Esophagus (tissue), 2 donors: Measurements from ENCODE around the gene ODAD3. TPM values are rescaled to one million over a fixed set of nuclear protein-coding genes. Genes with fewer than 3 reads are reported as not detected.
"Not testable (repeated sequence)": the region's sequence is repeated elsewhere in the genome, so short reads cannot be mapped to it uniquely, and the experiment has no call there.

Source experiments
- H3K27ac ChIP-seq, 2 donors: one replicate each; pipeline ENCODE4 v1.5.1; 2013; ENCODE audit warnings: low read depth in 2 of 2, mild to moderate bottlenecking in 2 of 2, inconsistent platforms in 1 of 2, low read length in 1 of 2, moderate library complexity in 1 of 2
- H3K27me3 ChIP-seq, 2 donors: one replicate each; pipeline ENCODE4 v1.6.1; 2013; ENCODE audit warnings: low read length in 2 of 2, control low read depth in 1 of 2, mild to moderate bottlenecking in 1 of 2; ENCODE audit not compliant: insufficient read depth in 2 of 2, control insufficient read depth in 1 of 2
- H3K36me3 ChIP-seq, 2 donors: one replicate each; pipeline ENCODE4 v1.6.1; 2013; ENCODE audit warnings: low read length in 1 of 2; ENCODE audit not compliant: control insufficient read depth in 2 of 2, insufficient read depth in 2 of 2
- H3K4me1 ChIP-seq, 2 donors: one replicate each; pipeline ENCODE4 v1.6.1; 2013; ENCODE audit warnings: low read length in 1 of 2; ENCODE audit not compliant: control insufficient read depth in 2 of 2, insufficient read depth in 2 of 2
- H3K4me3 ChIP-seq, 2 donors: one replicate each; pipeline ENCODE4 v1.5.1; 2013; ENCODE audit warnings: low read length in 2 of 2, mild to moderate bottlenecking in 2 of 2, low read depth in 1 of 2, moderate library complexity in 1 of 2
- H3K9me3 ChIP-seq, 2 donors: one replicate each; pipeline ENCODE4 v1.6.1; 2013; ENCODE audit warnings: mild to moderate bottlenecking in 2 of 2, low read depth in 1 of 2, low read length in 1 of 2, moderate library complexity in 1 of 2; ENCODE audit not compliant: control insufficient read depth in 2 of 2, insufficient read depth in 1 of 2
- WGBS, 2 donors: extraction: QIAGEN DNeasy Blood & Tissue Kit; methylation state at CpG; one replicate each; pipeline ENCODE4 v1.1.7; 2013; 5-methylcytosine and 5-hydroxymethylcytosine counted together
- polyA plus RNA-seq, 2 donors: library from polyadenylated mRNA; stranded (reverse); fragments of 200-250 nt; gene quantifications; one replicate each; pipeline ENCODE4 v1.2.3, GENCODE V29; 2013
- donor health status: healthy with polysubstance abuse.
- donor health status: Bipolar disorder and iron deficiency.

The ODAD3 gene
- polyA plus RNA-seq, 2 donors: 0.06 to 0.20 TPM

DNA sequence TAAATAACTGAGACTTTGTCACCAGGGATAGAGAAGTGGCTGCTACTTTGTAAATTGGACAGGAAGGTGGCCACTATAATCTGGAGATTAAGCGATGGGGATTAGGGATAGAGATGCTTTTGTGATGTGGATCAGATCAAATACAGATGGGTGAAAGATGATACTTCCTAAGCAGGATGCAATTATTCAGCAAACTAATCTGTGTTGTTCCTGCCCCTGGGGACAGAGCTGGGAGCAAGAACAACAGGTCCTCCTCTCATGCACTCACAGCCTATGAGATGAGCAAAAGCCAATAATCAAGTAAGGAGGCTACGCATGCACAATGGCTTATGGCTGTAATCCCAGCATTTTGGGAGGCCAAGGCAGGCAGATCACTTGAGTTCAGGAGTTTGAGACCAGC lies 20.4 kb downstream of the ODAD3 start:
- Histone ChIP-seq H3K27me3 (no peaks in the 10 kb centered on the region), H3K9me3 (peaks cover 0 to 2% of the 10 kb centered on the region in 2 donors), H3K4me1 (peaks cover 0 to 6% of the 10 kb centered on the region in 2 donors), H3K27ac (no peak overlapping the region), H3K4me3 (no peak overlapping the region), H3K36me3 (no peaks in the 10 kb centered on the region)
- 92 to 93% methylated on average over 2 of the region's 2 CpGs for WGBS, 2 donors

GRCh38 chr19:11410682-11411081 lies 24.2 kb downstream of the ODAD3 start:
- no peaks in the 10 kb centered on the region for H3K27me3 ChIP-seq
- H3K4me3 ChIP-seq: no peak overlapping the region
- no peaks in the 10 kb centered on the region for H3K9me3 ChIP-seq
- H3K4me1 ChIP-seq: no peaks in the 10 kb centered on the region
- WGBS, 2 donors: 64 to 68% methylated on average over 8 of the region's 8 CpGs
- no peaks in the 10 kb centered on the region for H3K36me3 ChIP-seq
- H3K27ac ChIP-seq: no peak overlapping the region

GRCh38 chr19:11408591-11408990 lies 26.3 kb downstream of the ODAD3 start:
- no peaks in the 10 kb centered on the region for H3K27me3 ChIP-seq
- H3K4me1 ChIP-seq: no peaks in the 10 kb centered on the region
- no peaks in the 10 kb centered on the region for H3K36me3 ChIP-seq
- H3K27ac ChIP-seq: no peak overlapping the region
- no peak overlapping the region for H3K4me3 ChIP-seq
- H3K9me3 ChIP-seq: no peaks in the 10 kb centered on the region
- 86 to 89% methylated on average over 4 of the region's 4 CpGs for WGBS, 2 donors

GRCh38 chr19:11406703-11407236 lies 28.2 kb downstream of the ODAD3 start:
- WGBS, 2 donors: 83 to 87% methylated on average over 12 of the region's 12 CpGs
- not testable (repeated sequence) for H3K27me3 ChIP-seq, H3K27ac ChIP-seq, H3K36me3 ChIP-seq, H3K9me3 ChIP-seq, H3K4me3 ChIP-seq, H3K4me1 ChIP-seq

GRCh38 chr19:11405846-11406643 lies 28.9 kb downstream of the ODAD3 start:
- Histone ChIP-seq H3K9me3 (no peaks in the 10 kb centered on the region), H3K36me3 (no peaks in the 10 kb centered on the region), H3K27me3 (no peaks in the 10 kb centered on the region), H3K27ac (no peak overlapping the region), H3K4me3 (no peak overlapping the region), H3K4me1 (no peaks in the 10 kb centered on the region)
- WGBS, 2 donors: 48 to 50% methylated on average over 44 of the region's 44 CpGs

- Histone ChIP-seq H3K27me3 (no peaks in the 10 kb centered on the region), H3K4me1 (no peaks in the 10 kb centered on the region), H3K27ac (no peak overlapping the region), H3K9me3 (no peaks in the 10 kb centered on the region), H3K36me3 (no peaks in the 10 kb centered on the region), H3K4me3 (no peak overlapping the region)
- 71% methylated on average over 9 of the region's 9 CpGs for WGBS, 2 donors
Observed at GRCh38 chr19:11404588-11405222, 30.2 kb downstream of the ODAD3 start.

DNA sequence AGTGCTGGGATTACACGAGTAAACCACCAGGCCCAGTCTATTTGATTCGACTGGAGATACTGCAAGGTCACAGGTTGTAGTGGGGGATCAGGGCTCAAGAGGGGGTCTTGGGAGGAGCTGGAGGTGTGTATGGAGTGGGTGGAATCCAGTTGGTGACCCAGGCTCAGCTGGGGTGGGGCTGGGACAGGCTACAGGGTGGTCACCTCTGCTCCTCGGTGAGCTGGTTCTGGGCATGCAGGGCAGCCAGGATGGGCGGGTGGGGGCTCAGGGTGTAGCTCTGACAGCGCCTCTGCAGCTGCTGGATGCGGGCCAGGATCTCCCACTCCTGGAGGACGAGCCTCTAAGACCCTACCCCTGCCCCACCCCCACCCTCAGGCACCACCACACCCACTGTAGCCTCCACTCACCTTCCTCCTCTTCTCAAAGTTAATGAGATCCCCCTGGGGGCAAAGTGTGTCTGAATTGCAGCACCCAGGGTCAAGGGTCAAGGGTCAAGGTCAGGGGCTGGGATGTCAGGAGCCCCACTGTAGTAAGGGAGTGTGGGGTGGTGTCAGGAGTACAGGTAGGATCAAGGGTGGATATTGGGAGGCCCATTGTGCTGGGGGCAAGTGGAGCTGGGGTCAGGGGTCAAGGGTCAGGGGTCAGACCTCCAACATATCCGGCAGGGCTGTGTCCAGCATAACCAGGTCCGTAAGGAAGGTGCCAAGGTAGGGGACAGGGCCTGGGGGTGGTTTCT lies 32.9 kb downstream of the ODAD3 start:
- WGBS, 2 donors: 82 to 84% methylated on average over 9 of the region's 9 CpGs
- Histone ChIP-seq H3K27me3 (no peaks in the 10 kb centered on the region), H3K4me3 (no peak overlapping the region), H3K4me1 (no peaks in the 10 kb centered on the region), H3K9me3 (no peaks in the 10 kb centered on the region), H3K27ac (no peak overlapping the region), H3K36me3 (no peaks in the 10 kb centered on the region)

DNA sequence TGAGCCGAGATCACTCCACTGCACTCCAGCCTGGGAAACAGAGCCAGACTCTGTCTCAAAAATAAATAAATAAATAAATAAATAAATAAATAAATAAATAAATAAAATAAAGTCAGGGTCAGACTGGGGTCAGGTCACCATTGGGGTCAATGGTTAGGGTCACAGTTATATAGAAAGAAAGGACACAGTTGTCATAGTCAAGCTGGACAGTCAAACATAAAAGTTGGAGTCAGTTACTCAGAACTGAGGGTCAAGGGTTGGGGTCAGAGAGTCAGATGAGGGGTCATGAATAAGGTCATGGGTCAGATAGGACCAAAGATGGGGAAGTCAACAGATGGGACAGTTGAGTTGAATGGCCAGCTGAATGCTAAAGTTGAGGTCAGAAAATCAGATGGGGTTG lies 34.1 kb downstream of the ODAD3 start:
- Histone ChIP-seq H3K4me1 (no peaks in the 10 kb centered on the region), H3K27ac (no peak overlapping the region), H3K27me3 (no peaks in the 10 kb centered on the region), H3K9me3 (no peaks in the 10 kb centered on the region), H3K4me3 (no peak overlapping the region), H3K36me3 (no peaks in the 10 kb centered on the region)
- WGBS, 2 donors: 86 to 95% methylated on average over 1 of the region's 1 CpG

DNA sequence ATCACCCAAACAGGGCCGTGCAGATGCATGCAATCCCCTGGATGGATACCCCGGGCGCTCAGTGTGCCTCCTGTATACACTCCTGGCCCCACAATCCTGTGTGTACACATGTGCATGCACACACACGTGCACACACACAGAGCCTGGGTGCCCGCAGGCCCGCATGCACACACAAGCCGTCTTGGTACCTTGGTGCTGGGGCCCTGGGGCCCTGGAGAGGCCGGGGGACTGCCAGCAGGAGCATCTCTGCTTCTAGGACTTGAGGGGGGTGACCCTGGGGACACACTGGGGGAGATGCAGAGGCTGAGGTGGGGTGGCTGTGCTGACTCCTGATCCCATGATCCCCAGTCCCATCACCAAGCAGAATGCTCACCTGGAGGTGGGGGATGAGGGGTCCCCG lies 35.3 kb downstream of the ODAD3 start:
- H3K27ac ChIP-seq: no peak overlapping the region
- WGBS, 2 donors: 88 to 92% methylated on average over 9 of the region's 9 CpGs
- no peak overlapping the region for H3K4me3 ChIP-seq
- H3K9me3 ChIP-seq: no peaks in the 10 kb centered on the region
- H3K27me3 ChIP-seq: no peaks in the 10 kb centered on the region
- H3K36me3 ChIP-seq: no peaks in the 10 kb centered on the region
- H3K4me1 ChIP-seq: no peaks in the 10 kb centered on the region
